GM23338 (cell line): ENCODE data around the gene LIFR. TPM values are rescaled to one million over a fixed set of nuclear protein-coding genes. Genes with fewer than 3 reads are reported as not detected.

Experiments used
- ATAC-seq: fragments of 200-7000 bp; cut with Tn5 transposase; 3 replicates; pipeline ENCODE4 v1.9.1; 2020
- DNase-seq: peaks from one replicate; pipeline ENCODE4 v3.0.0-alpha.2; 2015; ENCODE audit warnings: low spot score
- H2AFZ ChIP-seq: fragments of 200-600 bp; sonication (generic); 2 replicates; pipeline ENCODE4 v1.8.0; 2016; ENCODE audit warnings: antibody characterized with exemption, mild to moderate bottlenecking, moderate library complexity
- H3F3A ChIP-seq: fragments of 200-600 bp; sonication (generic); replicated peaks from 2 replicates; pipeline ENCODE4 v1.8.0; 2017; ENCODE audit warnings: antibody characterized with exemption, mixed run types, low read depth
- H3K27ac ChIP-seq: fragments of 200-600 bp; sonication (generic); 2 replicates; pipeline ENCODE4 v1.6.1; 2016; ENCODE audit warnings: low read depth
- H3K27me3 ChIP-seq: fragments of 200-600 bp; sonication (generic); 2 replicates; pipeline ENCODE4 v1.8.0; 2016; ENCODE audit warnings: mild to moderate bottlenecking, mixed run types, moderate library complexity; ENCODE audit not compliant: insufficient read depth
- H3K36me3 ChIP-seq: fragments of 200-600 bp; sonication (generic); 2 replicates; pipeline ENCODE4 v1.8.0; 2016; ENCODE audit warnings: mild to moderate bottlenecking; ENCODE audit not compliant: insufficient read depth
- H3K4me1 ChIP-seq: fragments of 200-600 bp; sonication (generic); 2 replicates; pipeline ENCODE4 v1.8.0; 2016; ENCODE audit warnings: mild to moderate bottlenecking, moderate library complexity; ENCODE audit not compliant: insufficient read depth
- H3K4me2 ChIP-seq: fragments of 200-600 bp; sonication (generic); 2 replicates; pipeline ENCODE4 v1.7.1; 2017; ENCODE audit warnings: mixed run types
- H3K4me3 ChIP-seq: fragments of 200-600 bp; sonication (generic); 2 replicates; pipeline ENCODE4 v1.6.1; 2016; ENCODE audit warnings: mixed run types
- H3K79me2 ChIP-seq: fragments of 200-600 bp; sonication (generic); replicated peaks from 2 replicates; pipeline ENCODE4 v1.8.0; 2017; ENCODE audit warnings: mild to moderate bottlenecking; ENCODE audit not compliant: insufficient read depth
- H3K9me2 ChIP-seq: fragments of 200-600 bp; sonication (generic); 2 replicates; pipeline ENCODE4 v1.8.0; 2017; ENCODE audit not compliant: insufficient read depth
- H4K20me1 ChIP-seq: fragments of 200-600 bp; sonication (generic); replicated peaks from 2 replicates; pipeline ENCODE4 v1.8.0; 2017; ENCODE audit warnings: mild to moderate bottlenecking; ENCODE audit not compliant: insufficient read depth
- H3K27ac Mint-ChIP-seq: 2 replicates; pipeline ENCODE4 v1.8.0; 2020; ENCODE audit warnings: inconsistent platforms, mild to moderate bottlenecking, moderate library complexity, mixed read lengths
- H3K27me3 Mint-ChIP-seq: 3 replicates; pipeline ENCODE4 v1.8.0; 2022; ENCODE audit warnings: low read depth, mild to moderate bottlenecking, moderate library complexity, mixed read lengths, inconsistent platforms; ENCODE audit not compliant: insufficient read depth, poor library complexity
- H3K36me3 Mint-ChIP-seq: 3 replicates; pipeline ENCODE4 v1.8.0; 2021; ENCODE audit warnings: low read depth, mild to moderate bottlenecking, inconsistent platforms, moderate library complexity, mixed read lengths
- H3K4me1 Mint-ChIP-seq: 3 replicates; pipeline ENCODE4 v1.8.0; 2020; ENCODE audit warnings: mild to moderate bottlenecking, inconsistent platforms, mixed read lengths
- H3K4me3 Mint-ChIP-seq: 3 replicates; pipeline ENCODE4 v1.8.0; 2021; ENCODE audit warnings: moderate library complexity, mild to moderate bottlenecking, inconsistent platforms, mixed read lengths
- H3K9me3 Mint-ChIP-seq: 3 replicates; pipeline ENCODE4 v1.8.0; 2020; ENCODE audit warnings: moderate library complexity, mild to moderate bottlenecking, inconsistent platforms, mixed read lengths
- CREB1 ChIP-seq: fragments of 250-450 bp; sonication (Bioruptor Pico); IDR thresholded peaks from 2 replicates; pipeline ENCODE4 v1.5.0; 2020; ENCODE audit warnings: low read depth, mild to moderate bottlenecking, moderate library complexity
- EZH2 ChIP-seq: fragments of 200-600 bp; sonication (generic); IDR thresholded peaks from one replicate; pipeline ENCODE4 v1.8.0; 2017; ENCODE audit warnings: antibody characterized with exemption, mild to moderate bottlenecking, low read depth; ENCODE audit not compliant: unreplicated experiment
- EZH2phosphoT487 ChIP-seq: fragments of 200-600 bp; sonication (generic); IDR thresholded peaks from one replicate; pipeline ENCODE4 v1.8.1; 2018; ENCODE audit warnings: antibody characterized with exemption; ENCODE audit not compliant: unreplicated experiment
- JUNB ChIP-seq: IDR thresholded peaks from one replicate; pipeline ENCODE4 v1.6.1; 2016; ENCODE audit warnings: antibody characterized with exemption; ENCODE audit not compliant: unreplicated experiment
- NANOG ChIP-seq: IDR thresholded peaks from 2 replicates; pipeline ENCODE4 v1.6.1; 2016; ENCODE audit warnings: antibody characterized with exemption, borderline replicate concordance
- POLR2AphosphoS5 ChIP-seq: IDR thresholded peaks from 2 replicates; pipeline ENCODE4 v1.6.1; 2016; ENCODE audit warnings: antibody characterized with exemption, low read depth
- STAT1 ChIP-seq: IDR thresholded peaks from one replicate; pipeline ENCODE4 v1.6.1; 2016; ENCODE audit warnings: antibody characterized with exemption; ENCODE audit not compliant: unreplicated experiment
- ZNF114 ChIP-seq: fragments of 250-450 bp; sonication (Bioruptor Pico); IDR thresholded peaks from 2 replicates; pipeline ENCODE4 v1.5.0; 2020; ENCODE audit warnings: mild to moderate bottlenecking, moderate library complexity
- ZNF331 ChIP-seq: fragments of 250-450 bp; sonication (Bioruptor Pico); IDR thresholded peaks from 2 replicates; pipeline ENCODE4 v1.5.0; 2020; ENCODE audit warnings: low read depth, mild to moderate bottlenecking, moderate library complexity
- polyA plus RNA-seq: library from polyadenylated mRNA; unstranded; fragments of >200 nt; fragmentation: Nextera tagmentation; extraction: Ambion mirVana; gene quantifications from 2 replicates; pipeline ENCODE4 v1.2.1, GENCODE V29; 2016
- total RNA-seq: library from RNA; depleted of rRNA; stranded (reverse); fragments of >200 nt; shearing (Covaris generic); gene quantifications from 2 replicates; pipeline ENCODE4 v1.2.3, GENCODE V29; 2014
- TF ChIP-seq, protein P1 (sequence below): IDR thresholded peaks from one replicate; pipeline ENCODE4 v1.6.1; 2018; ENCODE audit warnings: antibody characterized with exemption; ENCODE audit not compliant: unreplicated experiment
- TF ChIP-seq, protein P2 (sequence below): IDR thresholded peaks from 2 replicates; pipeline ENCODE4 v1.6.1; 2016; ENCODE audit warnings: antibody characterized with exemption
- TF ChIP-seq, protein P3 (sequence below): fragments of 250-450 bp; sonication (Bioruptor Pico); IDR thresholded peaks from 2 replicates; pipeline ENCODE4 v1.5.0; 2020; ENCODE audit warnings: mild to moderate bottlenecking, moderate library complexity
- TF ChIP-seq, protein P4 (sequence below), 2 experiments: fragments of 200-600 bp in 1 of 2; sonication (generic) in 1 of 2; conservative IDR thresholded peaks; 2 replicates each; pipeline versions ENCODE4 v1.5.1 to v1.6.1; 2016 to 2017; ENCODE audit warnings: antibody characterized with exemption in 2 of 2, low read depth in 2 of 2, mild to moderate bottlenecking in 2 of 2, moderate library complexity in 1 of 2

Gene LIFR
- total and polyA plus RNA-seq, 2 experiments from 2014 or later: 11.0 to 25.2 TPM

DNA sequence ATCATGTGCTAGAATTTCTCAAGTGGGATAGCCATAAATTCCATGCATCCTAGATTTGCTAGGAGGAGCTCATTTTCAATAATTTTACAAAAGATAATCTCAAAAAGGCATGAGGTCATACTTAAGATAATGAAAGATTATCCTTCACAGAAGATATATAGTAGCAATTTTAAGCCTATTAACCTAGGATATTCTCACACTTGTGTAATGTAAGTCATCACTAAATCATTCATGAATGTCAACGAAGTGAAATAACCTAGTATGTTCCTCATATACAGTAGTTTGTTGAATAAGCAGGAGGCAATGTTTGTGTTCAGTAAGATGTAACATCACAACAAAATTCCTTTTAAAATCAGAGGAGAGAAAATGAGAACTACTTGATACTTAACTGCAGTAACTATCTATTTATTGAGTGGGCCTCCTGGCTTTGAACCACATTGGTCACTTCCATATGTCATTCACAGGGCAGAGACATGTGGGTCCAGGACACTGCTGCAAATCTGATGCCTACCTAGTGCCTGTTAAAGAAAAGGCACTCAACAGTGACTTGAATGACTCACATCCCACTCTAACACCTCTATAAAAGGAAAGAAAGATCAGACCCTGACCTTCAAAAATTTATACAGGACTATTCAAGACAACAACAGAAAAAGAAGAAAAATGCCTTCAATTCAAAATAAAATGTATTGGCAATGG, 8.2 kb downstream of the LIFR start:
- peaks cover 98% of the 10 kb centered on the region for H3K79me2 ChIP-seq
- Mint-ChIP-seq H3K4me1 (peaks cover 10% of the 10 kb centered on the region), H3K27ac (no peak overlapping the region), H3K36me3 (no peaks in the 10 kb centered on the region), H3K27me3 (no peaks in the 10 kb centered on the region), H3K9me3 (no peaks in the 10 kb centered on the region), H3K4me3 (no peak overlapping the region)
- H3K27ac ChIP-seq: no peak overlapping the region
- H3K4me1 ChIP-seq: peaks cover 7% of the 10 kb centered on the region; the same call in 1 of the 2 replicates
- no peak overlapping the region for H3K4me2 ChIP-seq
- no peaks in the 10 kb centered on the region for H3K27me3 ChIP-seq
- DNase-seq: no peak
- H3K9me2 ChIP-seq: no peaks in the 10 kb centered on the region
- peaks cover 4% of the 10 kb centered on the region for H4K20me1 ChIP-seq
- no peak overlapping the region for H2AFZ ChIP-seq
- no peak for ATAC-seq
- no peaks in the 10 kb centered on the region for H3K36me3 ChIP-seq
- no peak overlapping the region for H3K4me3 ChIP-seq
- H3F3A ChIP-seq: no peaks in the 10 kb centered on the region
- TF ChIP-seq NANOG (no peak), STAT1 (no peak), JUNB (no peak), ZNF331 (CRISPR knock-in tag) (no peak), EZH2 (no peak), EZH2phosphoT487 (no peak), POLR2AphosphoS5 (no peak), ZNF114 (CRISPR knock-in tag) (no peak), CREB1 (CRISPR knock-in tag) (no peak)
- TF ChIP-seq, protein P1, sequence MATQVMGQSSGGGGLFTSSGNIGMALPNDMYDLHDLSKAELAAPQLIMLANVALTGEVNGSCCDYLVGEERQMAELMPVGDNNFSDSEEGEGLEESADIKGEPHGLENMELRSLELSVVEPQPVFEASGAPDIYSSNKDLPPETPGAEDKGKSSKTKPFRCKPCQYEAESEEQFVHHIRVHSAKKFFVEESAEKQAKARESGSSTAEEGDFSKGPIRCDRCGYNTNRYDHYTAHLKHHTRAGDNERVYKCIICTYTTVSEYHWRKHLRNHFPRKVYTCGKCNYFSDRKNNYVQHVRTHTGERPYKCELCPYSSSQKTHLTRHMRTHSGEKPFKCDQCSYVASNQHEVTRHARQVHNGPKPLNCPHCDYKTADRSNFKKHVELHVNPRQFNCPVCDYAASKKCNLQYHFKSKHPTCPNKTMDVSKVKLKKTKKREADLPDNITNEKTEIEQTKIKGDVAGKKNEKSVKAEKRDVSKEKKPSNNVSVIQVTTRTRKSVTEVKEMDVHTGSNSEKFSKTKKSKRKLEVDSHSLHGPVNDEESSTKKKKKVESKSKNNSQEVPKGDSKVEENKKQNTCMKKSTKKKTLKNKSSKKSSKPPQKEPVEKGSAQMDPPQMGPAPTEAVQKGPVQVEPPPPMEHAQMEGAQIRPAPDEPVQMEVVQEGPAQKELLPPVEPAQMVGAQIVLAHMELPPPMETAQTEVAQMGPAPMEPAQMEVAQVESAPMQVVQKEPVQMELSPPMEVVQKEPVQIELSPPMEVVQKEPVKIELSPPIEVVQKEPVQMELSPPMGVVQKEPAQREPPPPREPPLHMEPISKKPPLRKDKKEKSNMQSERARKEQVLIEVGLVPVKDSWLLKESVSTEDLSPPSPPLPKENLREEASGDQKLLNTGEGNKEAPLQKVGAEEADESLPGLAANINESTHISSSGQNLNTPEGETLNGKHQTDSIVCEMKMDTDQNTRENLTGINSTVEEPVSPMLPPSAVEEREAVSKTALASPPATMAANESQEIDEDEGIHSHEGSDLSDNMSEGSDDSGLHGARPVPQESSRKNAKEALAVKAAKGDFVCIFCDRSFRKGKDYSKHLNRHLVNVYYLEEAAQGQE: no peak
- TF ChIP-seq, protein P2, sequence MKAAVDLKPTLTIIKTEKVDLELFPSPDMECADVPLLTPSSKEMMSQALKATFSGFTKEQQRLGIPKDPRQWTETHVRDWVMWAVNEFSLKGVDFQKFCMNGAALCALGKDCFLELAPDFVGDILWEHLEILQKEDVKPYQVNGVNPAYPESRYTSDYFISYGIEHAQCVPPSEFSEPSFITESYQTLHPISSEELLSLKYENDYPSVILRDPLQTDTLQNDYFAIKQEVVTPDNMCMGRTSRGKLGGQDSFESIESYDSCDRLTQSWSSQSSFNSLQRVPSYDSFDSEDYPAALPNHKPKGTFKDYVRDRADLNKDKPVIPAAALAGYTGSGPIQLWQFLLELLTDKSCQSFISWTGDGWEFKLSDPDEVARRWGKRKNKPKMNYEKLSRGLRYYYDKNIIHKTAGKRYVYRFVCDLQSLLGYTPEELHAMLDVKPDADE: no peak
- TF ChIP-seq, protein P3, sequence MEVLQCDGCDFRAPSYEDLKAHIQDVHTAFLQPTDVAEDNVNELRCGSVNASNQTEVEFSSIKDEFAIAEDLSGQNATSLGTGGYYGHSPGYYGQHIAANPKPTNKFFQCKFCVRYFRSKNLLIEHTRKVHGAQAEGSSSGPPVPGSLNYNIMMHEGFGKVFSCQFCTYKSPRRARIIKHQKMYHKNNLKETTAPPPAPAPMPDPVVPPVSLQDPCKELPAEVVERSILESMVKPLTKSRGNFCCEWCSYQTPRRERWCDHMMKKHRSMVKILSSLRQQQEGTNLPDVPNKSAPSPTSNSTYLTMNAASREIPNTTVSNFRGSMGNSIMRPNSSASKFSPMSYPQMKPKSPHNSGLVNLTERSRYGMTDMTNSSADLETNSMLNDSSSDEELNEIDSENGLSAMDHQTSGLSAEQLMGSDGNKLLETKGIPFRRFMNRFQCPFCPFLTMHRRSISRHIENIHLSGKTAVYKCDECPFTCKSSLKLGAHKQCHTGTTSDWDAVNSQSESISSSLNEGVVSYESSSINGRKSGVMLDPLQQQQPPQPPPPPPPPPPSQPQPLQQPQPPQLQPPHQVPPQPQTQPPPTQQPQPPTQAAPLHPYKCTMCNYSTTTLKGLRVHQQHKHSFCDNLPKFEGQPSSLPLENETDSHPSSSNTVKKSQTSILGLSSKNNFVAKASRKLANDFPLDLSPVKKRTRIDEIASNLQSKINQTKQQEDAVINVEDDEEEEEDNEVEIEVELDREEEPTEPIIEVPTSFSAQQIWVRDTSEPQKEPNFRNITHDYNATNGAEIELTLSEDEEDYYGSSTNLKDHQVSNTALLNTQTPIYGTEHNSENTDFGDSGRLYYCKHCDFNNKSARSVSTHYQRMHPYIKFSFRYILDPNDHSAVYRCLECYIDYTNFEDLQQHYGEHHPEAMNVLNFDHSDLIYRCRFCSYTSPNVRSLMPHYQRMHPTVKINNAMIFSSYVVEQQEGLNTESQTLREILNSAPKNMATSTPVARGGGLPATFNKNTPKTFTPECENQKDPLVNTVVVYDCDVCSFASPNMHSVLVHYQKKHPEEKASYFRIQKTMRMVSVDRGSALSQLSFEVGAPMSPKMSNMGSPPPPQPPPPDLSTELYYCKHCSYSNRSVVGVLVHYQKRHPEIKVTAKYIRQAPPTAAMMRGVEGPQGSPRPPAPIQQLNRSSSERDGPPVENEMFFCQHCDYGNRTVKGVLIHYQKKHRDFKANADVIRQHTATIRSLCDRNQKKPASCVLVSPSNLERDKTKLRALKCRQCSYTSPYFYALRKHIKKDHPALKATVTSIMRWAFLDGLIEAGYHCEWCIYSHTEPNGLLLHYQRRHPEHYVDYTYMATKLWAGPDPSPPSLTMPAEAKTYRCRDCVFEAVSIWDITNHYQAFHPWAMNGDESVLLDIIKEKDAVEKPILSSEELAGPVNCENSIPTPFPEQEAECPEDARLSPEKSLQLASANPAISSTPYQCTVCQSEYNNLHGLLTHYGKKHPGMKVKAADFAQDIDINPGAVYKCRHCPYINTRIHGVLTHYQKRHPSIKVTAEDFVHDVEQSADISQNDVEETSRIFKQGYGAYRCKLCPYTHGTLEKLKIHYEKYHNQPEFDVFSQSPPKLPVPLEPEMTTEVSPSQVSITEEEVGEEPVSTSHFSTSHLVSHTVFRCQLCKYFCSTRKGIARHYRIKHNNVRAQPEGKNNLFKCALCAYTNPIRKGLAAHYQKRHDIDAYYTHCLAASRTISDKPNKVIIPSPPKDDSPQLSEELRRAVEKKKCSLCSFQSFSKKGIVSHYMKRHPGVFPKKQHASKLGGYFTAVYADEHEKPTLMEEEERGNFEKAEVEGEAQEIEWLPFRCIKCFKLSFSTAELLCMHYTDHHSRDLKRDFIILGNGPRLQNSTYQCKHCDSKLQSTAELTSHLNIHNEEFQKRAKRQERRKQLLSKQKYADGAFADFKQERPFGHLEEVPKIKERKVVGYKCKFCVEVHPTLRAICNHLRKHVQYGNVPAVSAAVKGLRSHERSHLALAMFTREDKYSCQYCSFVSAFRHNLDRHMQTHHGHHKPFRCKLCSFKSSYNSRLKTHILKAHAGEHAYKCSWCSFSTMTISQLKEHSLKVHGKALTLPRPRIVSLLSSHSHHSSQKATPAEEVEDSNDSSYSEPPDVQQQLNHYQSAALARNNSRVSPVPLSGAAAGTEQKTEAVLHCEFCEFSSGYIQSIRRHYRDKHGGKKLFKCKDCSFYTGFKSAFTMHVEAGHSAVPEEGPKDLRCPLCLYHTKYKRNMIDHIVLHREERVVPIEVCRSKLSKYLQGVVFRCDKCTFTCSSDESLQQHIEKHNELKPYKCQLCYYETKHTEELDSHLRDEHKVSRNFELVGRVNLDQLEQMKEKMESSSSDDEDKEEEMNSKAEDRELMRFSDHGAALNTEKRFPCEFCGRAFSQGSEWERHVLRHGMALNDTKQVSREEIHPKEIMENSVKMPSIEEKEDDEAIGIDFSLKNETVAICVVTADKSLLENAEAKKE (CRISPR knock-in tag): no peak
- TF ChIP-seq, protein P4, sequence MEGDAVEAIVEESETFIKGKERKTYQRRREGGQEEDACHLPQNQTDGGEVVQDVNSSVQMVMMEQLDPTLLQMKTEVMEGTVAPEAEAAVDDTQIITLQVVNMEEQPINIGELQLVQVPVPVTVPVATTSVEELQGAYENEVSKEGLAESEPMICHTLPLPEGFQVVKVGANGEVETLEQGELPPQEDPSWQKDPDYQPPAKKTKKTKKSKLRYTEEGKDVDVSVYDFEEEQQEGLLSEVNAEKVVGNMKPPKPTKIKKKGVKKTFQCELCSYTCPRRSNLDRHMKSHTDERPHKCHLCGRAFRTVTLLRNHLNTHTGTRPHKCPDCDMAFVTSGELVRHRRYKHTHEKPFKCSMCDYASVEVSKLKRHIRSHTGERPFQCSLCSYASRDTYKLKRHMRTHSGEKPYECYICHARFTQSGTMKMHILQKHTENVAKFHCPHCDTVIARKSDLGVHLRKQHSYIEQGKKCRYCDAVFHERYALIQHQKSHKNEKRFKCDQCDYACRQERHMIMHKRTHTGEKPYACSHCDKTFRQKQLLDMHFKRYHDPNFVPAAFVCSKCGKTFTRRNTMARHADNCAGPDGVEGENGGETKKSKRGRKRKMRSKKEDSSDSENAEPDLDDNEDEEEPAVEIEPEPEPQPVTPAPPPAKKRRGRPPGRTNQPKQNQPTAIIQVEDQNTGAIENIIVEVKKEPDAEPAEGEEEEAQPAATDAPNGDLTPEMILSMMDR (conservative IDR thresholded peaks at IDR 0.05; ENCODE audit: low read depth in 2 of 2): no peak
